GM18517 (cell line): ENCODE measurements around the gene DNAJC17.

Source experiments
- ATAC-seq: cut with Tn5 transposase; IDR thresholded peaks from one replicate; pipeline ENCODE4 v1.9.1; 2021; ENCODE audit warnings: mild to moderate bottlenecking, moderate library complexity; ENCODE audit not compliant: unreplicated experiment

Gene DNAJC17

DNA sequence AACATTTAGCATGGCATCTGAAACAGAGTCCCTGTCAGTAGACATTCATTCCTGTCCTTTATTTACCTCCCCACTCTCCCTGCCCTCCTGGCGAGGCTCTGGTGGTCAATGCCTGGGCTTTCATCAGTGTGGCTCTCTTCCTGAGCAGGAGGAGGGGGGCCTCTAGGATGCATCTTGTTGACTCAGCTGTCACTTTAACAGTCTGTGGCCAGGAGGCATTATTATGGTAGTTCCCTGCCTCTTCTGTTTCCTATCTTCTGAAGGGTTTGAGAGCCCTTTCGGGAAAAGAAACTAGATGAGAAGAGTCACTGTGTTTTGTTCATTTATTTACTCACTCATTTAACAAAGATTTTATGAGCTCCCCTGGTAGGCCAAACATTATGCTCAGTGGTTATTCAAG, 23.6 kb upstream of the DNAJC17 start:
- ATAC-seq = no peak

DNA sequence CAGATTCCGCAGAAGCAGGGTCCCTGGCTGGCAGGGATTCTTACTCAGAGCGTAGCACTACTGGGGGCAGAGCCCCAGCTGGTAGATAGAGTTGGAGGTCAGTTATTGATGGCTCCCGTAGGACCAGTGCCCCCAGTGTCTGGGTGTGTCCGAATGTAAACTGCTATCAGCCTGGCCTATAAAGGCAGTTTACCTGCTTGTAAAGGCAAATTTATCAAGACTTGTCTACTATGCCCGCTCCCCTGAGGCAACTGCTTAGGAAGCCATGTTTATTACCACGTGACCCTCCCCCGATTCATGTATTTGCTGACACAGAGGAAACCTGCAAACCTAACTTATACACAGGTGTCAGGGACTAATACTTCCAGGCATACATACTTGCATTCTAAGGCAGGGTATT, 21.8 kb upstream of the DNAJC17 start:
- no peak for ATAC-seq

DNA sequence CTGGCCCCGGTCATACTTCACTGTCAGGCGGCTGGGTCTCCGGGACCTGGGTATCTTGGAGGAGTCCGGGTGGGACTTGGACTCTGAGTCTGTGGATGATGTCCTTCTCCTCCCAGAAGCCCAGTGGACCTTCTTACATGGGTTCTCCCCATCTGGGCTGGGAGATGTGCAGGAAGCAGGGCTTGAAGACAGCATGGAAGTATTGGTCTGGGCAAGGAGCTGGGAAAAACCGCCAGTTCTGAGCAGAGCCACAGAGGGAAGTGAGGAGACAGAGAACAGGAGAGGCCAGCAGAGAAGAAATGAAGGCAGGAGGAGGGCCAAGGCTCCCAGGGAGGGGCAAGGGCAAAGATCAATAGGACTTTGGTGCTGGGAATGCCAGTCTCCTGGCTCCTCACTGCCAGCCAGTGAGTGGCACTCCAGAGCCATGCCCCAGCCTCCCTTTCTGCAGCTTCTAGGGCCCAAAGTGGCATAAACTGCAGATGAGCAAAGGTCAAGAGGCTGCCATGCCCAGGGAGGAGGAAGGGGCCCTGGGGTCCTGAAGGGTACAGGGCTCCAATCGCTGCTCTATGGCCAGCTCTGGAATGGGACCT, 21.3 kb upstream of the DNAJC17 start, which contains the start of gene PPP1R14D:
Gene PPP1R14D, minus strand, starts transcription at position 262 of the 590 bp plus-strand sequence. Its CDS starts 67 bp downstream, at position 195.
- ATAC-seq = no peak

DNA sequence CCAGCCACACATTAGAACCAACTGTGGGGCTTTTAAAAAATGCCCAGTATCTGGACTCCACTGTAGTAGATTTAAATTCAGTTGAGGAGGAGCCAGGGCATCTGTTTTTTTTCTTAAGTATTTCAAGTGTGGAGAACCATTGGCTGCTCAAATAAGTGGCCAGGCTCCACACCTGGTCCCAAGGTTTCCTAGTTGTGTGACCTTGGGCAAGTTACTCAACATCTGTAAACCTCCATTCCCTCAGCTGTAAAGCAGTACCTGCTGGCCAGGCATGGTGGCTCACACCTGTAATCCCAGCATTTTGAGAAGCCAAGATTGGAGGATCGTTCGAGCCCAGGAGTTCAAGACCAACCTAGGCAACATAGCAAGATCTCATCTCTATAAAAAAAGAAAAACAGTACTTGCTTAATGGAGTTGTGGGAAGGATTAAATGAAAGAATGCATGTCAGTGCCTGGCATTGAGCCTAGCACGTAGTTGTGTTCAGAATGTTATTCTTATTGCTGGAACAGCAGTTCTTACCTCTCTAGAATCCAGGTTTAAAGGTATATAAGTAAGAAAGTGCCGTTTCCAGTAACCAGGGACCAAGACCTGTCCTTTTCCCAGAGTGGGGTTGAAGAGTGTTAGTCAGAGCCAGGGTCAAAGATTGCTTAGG, 19.3 kb upstream of the DNAJC17 start:
- ATAC-seq = no peak

DNA sequence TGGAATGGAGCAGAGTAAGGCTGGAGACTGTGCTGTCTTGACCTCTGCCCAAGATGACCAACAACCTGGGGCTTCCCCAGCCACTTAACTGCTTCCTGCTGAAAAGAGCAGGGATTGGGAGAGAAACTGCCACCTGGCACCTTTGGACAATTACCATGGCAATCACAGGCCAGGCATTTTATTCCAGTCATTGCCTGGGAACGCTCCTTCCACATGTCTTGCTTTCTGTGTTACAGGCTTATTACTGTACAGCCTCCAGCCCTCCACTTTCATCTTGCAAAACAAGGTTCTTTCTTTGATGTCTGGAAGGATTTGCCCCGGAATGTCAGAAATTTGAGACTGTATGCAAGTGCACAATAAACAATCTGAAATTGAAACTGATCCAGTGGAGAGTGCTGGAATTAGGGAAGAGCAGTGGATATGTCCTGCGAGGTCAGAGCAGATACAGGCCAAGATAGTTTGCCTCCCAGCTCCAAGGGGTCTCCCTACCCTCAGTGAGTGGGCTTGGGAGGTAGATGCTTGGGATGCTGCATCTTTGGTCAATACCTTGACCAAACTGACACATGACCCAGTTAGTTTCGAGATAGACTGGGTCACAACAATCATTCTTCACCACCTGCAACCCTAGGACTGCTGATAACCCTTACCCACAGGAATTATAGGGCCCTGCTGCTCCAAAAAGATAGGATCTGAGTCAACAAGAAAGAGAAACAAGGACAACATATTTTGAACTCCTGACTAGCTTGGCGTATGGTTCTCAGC, 18.6 kb upstream of the DNAJC17 start:
- ATAC-seq = no peak

DNA sequence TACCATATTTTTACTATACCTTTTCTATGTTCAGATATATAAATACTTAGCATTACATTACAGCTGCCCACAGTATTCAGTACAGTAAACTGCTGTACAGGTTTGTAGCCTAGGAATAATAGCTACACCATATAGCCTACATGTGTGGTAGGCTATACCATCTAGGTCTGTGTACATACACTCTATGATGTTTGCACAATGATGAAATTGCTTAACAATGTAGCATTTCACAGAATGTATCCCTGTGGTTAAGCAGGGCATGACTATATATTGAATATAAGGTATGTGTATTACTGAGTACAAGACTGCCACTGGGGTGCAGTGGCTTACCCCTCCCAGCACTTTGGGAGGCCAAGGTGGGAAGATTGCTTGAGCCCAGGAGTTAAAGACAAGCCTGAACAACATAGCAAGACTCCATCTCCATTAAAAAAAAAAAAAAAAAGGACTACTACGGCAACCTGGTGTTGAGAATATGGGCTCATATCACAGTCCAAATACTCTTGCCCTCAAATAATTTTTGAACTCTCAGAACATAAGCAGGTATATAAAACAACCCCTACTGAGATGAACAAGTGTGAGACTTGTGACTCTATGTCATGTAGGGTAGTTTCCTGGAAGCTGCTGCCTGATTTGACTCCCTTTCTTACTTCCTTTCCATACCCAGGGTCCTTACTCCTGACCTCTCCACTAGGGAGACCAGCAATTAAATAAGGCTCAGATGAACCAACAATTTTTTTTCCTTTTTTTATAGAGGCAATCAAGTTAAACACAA, 16.5 kb upstream of the DNAJC17 start:
- ATAC-seq = no peak

DNA sequence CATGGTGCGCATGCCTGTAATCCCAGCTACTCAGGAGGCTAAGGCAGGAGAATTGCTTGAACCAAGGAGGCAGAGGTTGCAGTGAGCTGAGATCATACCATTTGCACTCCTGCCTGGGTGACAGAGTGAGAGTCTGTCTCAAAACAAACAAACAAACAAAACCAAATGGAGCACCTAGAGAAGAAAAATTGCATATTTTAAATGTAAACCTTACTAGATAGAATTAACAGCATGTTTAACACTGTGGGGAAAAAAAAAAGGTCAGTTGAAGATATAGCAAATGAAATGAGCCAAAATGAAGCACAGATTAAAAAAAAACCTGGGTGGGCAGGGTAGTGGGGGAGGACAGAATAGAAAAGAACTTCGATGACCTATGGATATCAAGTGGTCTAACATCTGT, 13.9 kb upstream of the DNAJC17 start:
- ATAC-seq = no peak

DNA sequence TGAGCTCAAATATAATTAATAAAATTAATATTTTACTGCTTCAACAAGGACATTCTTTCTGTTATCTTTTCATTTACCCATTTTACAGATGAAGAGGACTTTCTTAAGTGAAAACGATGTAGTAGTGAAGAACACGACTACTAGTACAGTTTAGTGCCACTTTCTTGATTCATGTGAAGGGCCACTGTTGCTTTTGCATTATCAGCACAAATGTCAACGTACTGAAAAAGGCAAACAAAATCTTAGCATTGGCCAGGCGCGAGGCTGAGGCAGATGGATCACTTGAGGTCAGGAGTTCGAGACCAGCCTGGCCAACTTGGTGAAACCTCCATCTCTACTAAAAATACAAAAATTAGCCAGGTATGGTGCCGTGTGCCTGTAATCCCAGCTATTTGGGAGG, 11.8 kb upstream of the DNAJC17 start:
- ATAC-seq = no peak

DNA sequence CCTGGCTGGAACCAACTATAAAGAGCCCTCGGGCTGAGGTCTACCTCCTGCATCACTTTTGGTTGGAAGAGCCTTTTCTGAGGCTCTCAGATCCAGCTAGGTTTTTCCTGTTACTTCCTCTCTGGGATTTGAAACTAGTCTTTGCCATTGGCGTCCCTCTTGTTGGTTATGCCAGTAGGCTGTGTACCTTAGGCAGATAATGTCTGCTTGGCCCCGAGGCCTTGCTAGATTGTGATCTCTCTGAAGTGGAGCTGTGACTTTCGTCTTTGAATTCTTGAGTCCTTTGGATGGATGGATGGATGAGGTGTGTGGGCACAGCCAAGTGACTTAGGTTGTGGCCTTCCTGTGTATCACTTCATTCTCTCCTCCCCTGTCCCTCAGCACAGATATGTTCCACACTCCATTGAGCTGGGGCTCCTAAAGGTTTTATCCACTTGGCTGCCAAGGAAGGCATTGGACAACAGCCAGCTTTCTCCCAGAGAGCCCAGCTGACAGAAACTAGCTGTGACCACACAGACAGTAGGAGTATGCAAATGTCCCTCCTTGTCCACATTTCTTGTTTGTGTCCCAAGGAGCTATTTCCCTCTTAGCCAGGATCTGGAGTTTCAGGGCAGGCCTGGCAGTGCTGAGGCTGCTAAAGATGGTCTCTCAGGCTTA, 7.9 kb upstream of the DNAJC17 start:
- ATAC-seq = no peak

DNA sequence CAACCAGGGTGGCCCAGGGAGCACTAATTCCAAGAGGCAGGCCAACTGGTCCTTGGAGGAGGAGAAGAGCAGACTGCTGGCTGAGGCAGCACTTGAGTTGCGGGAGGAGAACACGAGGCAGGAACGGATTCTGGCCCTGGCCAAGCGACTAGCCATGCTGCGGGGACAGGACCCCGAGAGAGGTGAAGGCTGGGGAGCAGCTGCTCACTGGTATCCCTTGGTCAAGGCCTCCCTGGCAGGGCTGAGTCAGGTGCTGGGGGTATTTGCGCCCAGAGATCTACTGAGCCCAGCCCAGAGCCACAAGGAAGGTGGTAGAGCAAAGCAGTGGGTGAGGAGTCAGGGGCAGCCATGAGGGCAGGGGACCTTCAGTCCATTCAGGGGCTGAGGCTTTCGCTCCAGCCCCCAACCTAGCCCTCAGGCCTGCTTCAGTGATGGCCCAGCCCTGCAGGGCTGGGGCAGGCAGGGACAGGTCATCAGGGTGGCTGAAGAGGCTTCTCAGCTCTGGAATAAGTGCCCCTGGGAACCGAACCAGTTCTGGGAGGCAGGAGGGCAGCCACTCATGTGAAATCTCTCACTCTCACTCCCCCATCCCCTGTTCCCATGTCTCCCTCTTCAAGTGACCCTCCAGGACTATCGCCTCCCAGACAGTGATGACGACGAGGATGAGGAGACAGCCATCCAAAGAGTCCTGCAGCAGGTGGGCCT, 5.6 kb upstream of the DNAJC17 start:
- ATAC-seq = no peak

DNA sequence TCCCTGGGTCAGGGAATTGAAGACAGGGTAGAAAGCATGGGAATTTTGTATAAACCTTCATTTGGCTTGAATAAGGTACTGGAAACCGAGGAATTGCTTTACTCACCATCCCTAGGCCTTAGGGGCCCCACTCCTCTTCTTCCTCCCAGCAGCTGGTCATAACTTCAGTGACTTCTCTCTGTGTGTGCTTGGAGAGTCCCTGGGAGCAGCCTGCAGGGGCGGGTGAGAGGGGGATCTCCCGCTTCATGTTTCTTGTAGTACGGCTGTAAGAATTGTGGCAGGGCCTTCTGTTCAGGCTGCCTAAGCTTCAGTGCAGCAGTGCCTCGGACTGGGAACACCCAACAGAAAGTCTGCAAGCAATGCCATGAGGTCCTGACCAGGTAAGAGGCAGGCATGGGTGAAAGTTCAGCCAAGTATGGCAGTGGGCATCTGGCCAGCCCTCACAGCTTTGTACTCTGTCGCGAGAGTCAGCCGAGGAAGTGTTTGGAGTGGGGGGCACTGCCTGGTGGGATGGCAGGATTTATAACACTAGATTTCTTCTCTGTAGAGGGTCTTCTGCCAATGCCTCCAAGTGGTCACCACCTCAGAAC, 1.7 kb upstream of the DNAJC17 start:
- ATAC-seq = no peak

DNA sequence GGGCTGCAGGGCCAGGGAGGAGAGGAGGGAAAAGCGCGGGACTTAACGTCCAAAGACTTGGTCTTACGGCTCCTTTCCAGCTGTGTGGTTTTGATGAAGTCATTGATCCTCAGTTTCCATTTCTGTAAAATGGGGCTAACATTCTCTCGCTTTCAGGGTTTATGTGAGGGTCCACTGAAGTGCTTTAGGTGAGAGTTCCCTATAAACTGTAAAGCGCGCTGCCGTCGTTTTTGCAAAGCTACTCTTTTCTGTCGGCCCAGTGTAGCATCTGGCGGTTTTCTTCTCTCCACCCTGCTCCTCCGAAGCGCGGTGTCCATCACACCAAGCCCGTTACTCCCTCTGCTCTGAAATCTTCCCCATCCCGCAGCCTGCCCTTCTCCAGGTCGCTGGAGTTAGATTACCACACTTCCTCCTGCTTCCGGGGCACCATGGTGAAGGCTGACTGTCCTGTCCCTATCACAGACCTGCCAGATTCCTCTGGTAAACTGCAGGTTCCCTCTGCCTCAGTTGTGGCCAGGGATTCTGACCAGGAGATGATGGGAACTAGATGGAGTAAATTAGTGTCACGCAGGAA, 702 bp upstream of the DNAJC17 start:
- ATAC-seq = peak; percentile 2

DNA sequence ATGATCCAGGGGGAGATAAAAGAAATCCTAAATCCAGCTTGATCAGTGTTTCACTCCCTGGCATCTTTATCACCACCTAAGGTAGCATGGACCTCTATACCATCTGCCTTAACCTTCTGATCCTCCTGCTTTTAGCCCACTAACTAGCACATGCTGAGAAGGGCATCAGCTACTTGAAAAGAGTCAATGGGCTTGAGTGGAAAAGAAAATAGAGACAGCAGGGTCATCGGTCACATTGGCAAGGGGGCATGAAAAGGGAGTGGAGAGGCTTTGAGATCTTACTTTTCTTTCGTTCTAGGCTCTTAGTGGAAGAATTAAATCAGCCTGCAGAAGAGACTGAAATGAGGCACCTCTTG, 623 bp downstream of the DNAJC17 start:
- ATAC-seq = no peak

DNA sequence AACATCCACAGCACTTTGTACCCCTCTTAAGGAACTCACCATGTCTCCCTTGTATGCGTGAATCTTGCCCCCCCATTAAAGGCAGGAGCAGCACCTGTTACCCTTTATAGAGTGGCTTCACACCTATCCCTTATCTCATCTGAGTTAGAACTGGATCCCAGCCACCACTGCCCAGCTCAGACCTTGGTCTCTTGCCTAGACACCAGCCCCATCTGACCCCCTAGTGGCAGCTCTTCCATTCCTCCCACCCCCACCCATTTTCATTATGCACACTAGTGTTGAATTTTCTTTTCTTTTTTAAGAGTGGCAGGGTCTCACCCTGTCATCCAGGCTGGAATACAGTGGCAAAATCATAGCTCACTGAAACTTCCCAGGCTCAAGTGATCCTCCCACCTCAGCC, 3.6 kb downstream of the DNAJC17 start:
- ATAC-seq = no peak

DNA sequence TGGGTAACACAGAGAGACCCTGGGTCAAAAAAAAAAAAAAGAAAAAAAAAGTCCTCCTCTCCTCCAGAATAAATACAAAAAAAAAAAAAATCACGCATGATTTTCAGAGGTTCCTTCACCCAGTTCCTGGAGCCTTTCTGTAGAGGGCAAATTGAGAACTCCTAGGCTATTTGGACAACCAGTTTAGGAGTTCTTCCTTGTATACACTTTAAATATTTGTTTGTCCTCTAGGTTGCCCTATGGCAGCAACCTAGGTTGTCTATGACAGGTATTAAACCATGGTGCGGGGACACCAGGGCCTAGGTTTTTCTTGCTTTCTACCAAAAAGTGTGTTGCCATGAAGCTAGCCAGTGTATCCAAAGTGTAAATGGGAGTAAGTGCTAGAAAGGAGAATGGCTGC, 4.2 kb downstream of the DNAJC17 start:
- no peak for ATAC-seq

DNA sequence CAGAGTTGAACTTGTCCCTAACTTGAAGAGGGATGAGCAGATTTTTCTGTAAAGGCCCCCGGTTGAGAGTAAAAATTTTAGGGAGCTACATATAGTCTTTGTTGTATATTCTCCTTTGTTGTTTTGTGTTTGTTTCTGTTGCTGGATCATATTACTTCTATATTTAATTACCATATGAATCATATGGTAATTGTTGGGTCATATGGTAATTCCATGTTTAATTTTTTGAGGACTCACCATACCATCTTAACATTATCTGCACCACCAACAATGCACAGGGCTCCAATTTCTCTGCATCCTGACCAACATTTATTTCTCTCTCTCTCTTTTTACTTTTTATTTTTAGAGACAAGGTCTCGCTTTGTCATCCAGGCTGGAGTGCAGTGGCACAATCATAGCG, 7.8 kb downstream of the DNAJC17 start:
- ATAC-seq = no peak

DNA sequence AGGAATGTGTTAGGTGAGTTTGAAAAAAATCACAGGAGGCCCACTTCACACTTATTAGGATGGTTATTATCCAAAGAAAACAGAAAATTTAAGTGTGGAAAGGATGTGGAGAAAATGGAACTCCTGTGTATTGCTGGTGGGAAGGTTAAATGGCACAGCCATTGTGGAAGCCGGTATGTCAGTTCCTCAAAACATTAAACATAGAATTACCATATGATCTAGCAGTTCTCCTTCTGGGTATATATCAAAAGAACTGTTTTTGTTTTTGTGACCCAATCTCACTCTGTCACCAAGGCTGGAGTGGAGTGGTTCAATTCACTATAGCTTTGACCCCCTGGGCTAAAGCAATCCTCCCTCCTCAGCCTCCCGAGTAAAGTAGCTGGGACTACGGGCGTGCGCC, 10.8 kb downstream of the DNAJC17 start:
- no peak for ATAC-seq

DNA sequence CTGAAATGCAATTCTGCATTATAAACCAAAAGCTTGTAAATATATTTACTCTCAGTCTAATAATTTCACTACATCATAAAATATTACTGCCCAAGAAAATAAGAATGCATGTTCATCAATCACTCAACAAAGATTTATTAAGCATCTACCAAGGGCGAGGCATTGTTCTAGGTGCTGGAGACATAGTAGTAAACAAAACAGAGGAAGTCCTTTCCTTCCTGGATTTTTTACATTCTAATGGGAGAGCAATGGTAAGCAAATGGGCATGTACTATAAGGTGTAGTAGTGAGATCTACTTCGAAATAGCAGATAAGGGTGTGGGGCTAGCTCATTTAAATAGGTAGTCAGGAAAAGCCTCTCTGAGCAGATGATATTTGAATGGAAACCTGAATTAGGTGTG, 11.2 kb downstream of the DNAJC17 start:
- no peak for ATAC-seq

DNA sequence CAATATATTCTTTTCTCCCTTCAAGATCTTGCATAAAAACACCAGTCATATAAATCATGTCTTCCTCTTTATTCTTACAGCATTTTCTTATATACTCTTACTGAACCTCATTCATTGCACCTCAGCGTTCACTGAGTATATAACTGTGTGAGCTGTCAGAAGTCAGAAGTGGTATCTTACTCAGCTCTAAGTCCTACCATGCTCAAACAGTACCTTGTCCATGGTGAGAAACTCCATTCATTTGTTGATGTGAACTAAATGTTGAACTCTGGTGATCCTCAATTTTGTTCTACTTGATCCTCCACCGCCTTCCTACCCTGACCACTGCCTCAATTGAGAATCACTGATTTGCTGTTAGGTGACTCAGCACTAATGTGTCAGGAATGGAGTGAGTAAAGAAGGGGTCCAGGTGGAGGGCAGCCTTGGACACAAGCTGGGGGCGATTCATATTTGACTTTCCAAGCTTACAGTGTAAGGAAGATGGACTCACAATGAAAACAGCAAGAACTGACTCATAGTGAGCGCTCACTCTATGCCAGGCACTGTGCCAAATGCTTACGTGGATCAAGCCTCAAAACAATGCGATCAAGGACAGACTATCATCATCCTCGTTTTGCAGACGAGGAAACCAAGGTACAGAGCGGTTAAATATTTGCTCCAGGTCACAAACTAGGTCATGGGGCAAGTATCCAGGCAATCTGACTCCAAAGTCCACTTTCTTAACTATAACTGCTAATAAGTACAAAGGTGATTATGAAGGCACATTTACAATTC, 13.9 kb downstream of the DNAJC17 start:
- no peak for ATAC-seq
